ENCODE results near the gene ID1.
"Not testable (repeated sequence)": the region's sequence is repeated elsewhere in the genome, so short reads cannot be mapped to it uniquely, and the experiment has no call there.

ID1 gene

GRCh38 chr20:31615416-31615815, 10.3 kb downstream of the ID1 start:
- WGBS (ENCODE audit: extremely low coverage, insufficient coverage, low lambda C conversion rate) = no CpG with 5 or more reads among the region's 8 CpGs
- H3K79me2 ChIP-seq (ENCODE audit: control insufficient read depth, insufficient read depth, low read length) = no peaks in the 10 kb centered on the region
- H2BK120ac ChIP-seq (ENCODE audit: low read depth, low read length) = no peak overlapping the region
- no peak overlapping the region for H4K5ac ChIP-seq (ENCODE audit: low read length)
- H3K4ac ChIP-seq (ENCODE audit: low read depth, low read length) = no peak overlapping the region
- no peak overlapping the region for H2BK5ac ChIP-seq (ENCODE audit: low read length)
- H3K4me3 ChIP-seq (ENCODE audit: low read length) = no peak overlapping the region
- no peak overlapping the region for H3K4me2 ChIP-seq (ENCODE audit: low read length)
- H4K8ac ChIP-seq (ENCODE audit: low read depth, low read length) = no peak overlapping the region
- H2AK5ac ChIP-seq (ENCODE audit: low read length) = no peak overlapping the region
- H3K79me1 ChIP-seq (ENCODE audit: low read length) = no peaks in the 10 kb centered on the region
- DNase-seq = no peak
- no peak overlapping the region for H3K18ac ChIP-seq (ENCODE audit: low read length)
- H3K23ac ChIP-seq (ENCODE audit: low read length) = no peak overlapping the region
- no peaks in the 10 kb centered on the region for H3K27me3 ChIP-seq (ENCODE audit: insufficient read depth, low read length, poor library complexity)
- no peak overlapping the region for H2BK15ac ChIP-seq (replicated peaks; ENCODE audit: low read depth)
- no peaks in the 10 kb centered on the region for H3K36me3 ChIP-seq (ENCODE audit: control insufficient read depth, insufficient read depth, low read length)
- H3K27ac ChIP-seq (ENCODE audit: low read depth, low read length) = no peak overlapping the region
- no peak overlapping the region for H3K9ac ChIP-seq (ENCODE audit: low read length)
- H3K56ac ChIP-seq (ENCODE audit: low read length) = no peak overlapping the region
- peaks cover 5% of the 10 kb centered on the region for H3K4me1 ChIP-seq (ENCODE audit: control insufficient read depth, low read depth, low read length)

GRCh38 chr20:31617432-31618104, 12.5 kb downstream of the ID1 start:
- Histone ChIP-seq H3K4me2 (ENCODE audit: low read length) (no peak overlapping the region), H2AK5ac (ENCODE audit: low read length) (no peak overlapping the region), H3K23ac (ENCODE audit: low read length) (no peak overlapping the region), H3K4me3 (ENCODE audit: low read length) (no peak overlapping the region), H3K79me2 (ENCODE audit: control insufficient read depth, insufficient read depth, low read length) (no peaks in the 10 kb centered on the region), H4K8ac (ENCODE audit: low read depth, low read length) (no peak overlapping the region), H3K36me3 (ENCODE audit: control insufficient read depth, insufficient read depth, low read length) (no peaks in the 10 kb centered on the region), H3K27me3 (ENCODE audit: insufficient read depth, low read length, poor library complexity) (no peaks in the 10 kb centered on the region), H3K27ac (ENCODE audit: low read depth, low read length) (no peak overlapping the region), H4K5ac (ENCODE audit: low read length) (no peak overlapping the region), H3K56ac (ENCODE audit: low read length) (no peak overlapping the region), H2BK5ac (ENCODE audit: low read length) (no peak overlapping the region), H2BK15ac (replicated peaks; ENCODE audit: low read depth) (no peak overlapping the region), H3K4ac (ENCODE audit: low read depth, low read length) (no peak overlapping the region), H3K9ac (ENCODE audit: low read length) (no peak overlapping the region), H3K4me1 (ENCODE audit: control insufficient read depth, low read depth, low read length) (no peaks in the 10 kb centered on the region), H3K79me1 (ENCODE audit: low read length) (no peaks in the 10 kb centered on the region), H3K18ac (ENCODE audit: low read length) (no peak overlapping the region), H2BK120ac (ENCODE audit: low read depth, low read length) (no peak overlapping the region)
- WGBS (ENCODE audit: extremely low coverage, insufficient coverage, low lambda C conversion rate) = no CpG with 5 or more reads among the region's 6 CpGs
- no peak for DNase-seq

GRCh38 chr20:31620246-31620645, 15.2 kb downstream of the ID1 start:
- Histone ChIP-seq H2BK15ac (replicated peaks; ENCODE audit: low read depth) (no peak overlapping the region), H4K5ac (ENCODE audit: low read length) (no peak overlapping the region), H3K9ac (ENCODE audit: low read length) (no peak overlapping the region), H3K4me1 (ENCODE audit: control insufficient read depth, low read depth, low read length) (no peaks in the 10 kb centered on the region), H3K23ac (ENCODE audit: low read length) (no peak overlapping the region), H2AK5ac (ENCODE audit: low read length) (no peak overlapping the region), H3K27me3 (ENCODE audit: insufficient read depth, low read length, poor library complexity) (no peaks in the 10 kb centered on the region), H3K36me3 (ENCODE audit: control insufficient read depth, insufficient read depth, low read length) (no peaks in the 10 kb centered on the region), H3K56ac (ENCODE audit: low read length) (no peak overlapping the region), H3K79me2 (ENCODE audit: control insufficient read depth, insufficient read depth, low read length) (no peaks in the 10 kb centered on the region), H3K4me3 (ENCODE audit: low read length) (no peak overlapping the region), H2BK120ac (ENCODE audit: low read depth, low read length) (no peak overlapping the region), H3K79me1 (ENCODE audit: low read length) (no peaks in the 10 kb centered on the region), H3K18ac (ENCODE audit: low read length) (no peak overlapping the region), H3K4me2 (ENCODE audit: low read length) (no peak overlapping the region), H2BK5ac (ENCODE audit: low read length) (no peak overlapping the region), H3K27ac (ENCODE audit: low read depth, low read length) (no peak overlapping the region), H3K4ac (ENCODE audit: low read depth, low read length) (no peak overlapping the region), H4K8ac (ENCODE audit: low read depth, low read length) (no peak overlapping the region)
- no CpG with 5 or more reads among the region's 3 CpGs for WGBS (ENCODE audit: extremely low coverage, insufficient coverage, low lambda C conversion rate)
- DNase-seq = no peak

DNA sequence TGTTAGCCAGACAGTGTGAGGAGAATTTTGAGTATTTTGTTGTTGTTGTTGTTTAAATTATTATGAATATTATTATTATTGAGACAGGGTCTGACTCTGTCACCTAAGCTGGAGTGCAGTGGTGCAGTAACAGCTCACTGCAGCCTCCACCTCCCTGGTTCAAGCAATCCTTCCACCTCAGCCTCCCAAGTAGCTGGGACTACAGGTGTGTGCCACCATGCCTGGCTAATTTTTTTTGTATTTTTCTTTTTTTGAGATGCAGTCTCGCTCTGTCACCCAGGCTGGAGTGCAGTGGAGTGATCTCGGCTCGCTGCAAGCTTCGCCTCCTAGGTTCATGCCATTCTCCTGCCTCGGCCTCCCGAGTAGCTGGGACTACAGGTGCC, 18.0 kb downstream of the ID1 start:
- DNase-seq; H2BK5ac ChIP-seq (ENCODE audit: low read length): not testable (repeated sequence)
- WGBS (ENCODE audit: extremely low coverage, insufficient coverage, low lambda C conversion rate) = no CpG with 5 or more reads among the region's 6 CpGs

DNA sequence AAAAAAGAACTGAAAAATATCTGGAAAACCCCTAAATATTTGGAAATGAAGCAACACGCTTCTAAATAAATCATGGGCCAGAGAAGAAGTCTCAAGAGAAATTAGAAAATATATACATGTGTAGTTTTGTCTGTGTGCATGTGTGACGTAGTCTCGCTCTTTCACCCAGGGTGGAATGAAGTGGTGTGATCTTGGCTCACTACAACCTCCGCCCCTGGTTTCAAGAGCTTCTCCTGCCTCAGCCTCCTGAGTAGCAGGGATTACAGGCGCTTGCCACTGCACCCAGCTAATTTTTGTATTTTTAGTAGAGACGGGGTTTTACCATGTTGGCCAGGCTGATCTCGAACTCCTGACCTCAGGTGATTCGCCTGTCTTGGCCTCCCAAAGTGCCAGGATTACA, 21.4 kb downstream of the ID1 start:
- no CpG with 5 or more reads among the region's 8 CpGs for WGBS (ENCODE audit: extremely low coverage, insufficient coverage, low lambda C conversion rate)

More for the DNA sequence above, 18.0 kb downstream of the ID1 start:
- H3K79me1 ChIP-seq (ENCODE audit: low read length); H3K27me3 ChIP-seq (ENCODE audit: insufficient read depth, low read length, poor library complexity); H3K9ac ChIP-seq (ENCODE audit: low read length); H3K4me2 ChIP-seq (ENCODE audit: low read length); H2AK5ac ChIP-seq (ENCODE audit: low read length); H3K27ac ChIP-seq (ENCODE audit: low read depth, low read length); H3K4ac ChIP-seq (ENCODE audit: low read depth, low read length); H3K36me3 ChIP-seq (ENCODE audit: control insufficient read depth, insufficient read depth, low read length); H4K8ac ChIP-seq (ENCODE audit: low read depth, low read length); H3K79me2 ChIP-seq (ENCODE audit: control insufficient read depth, insufficient read depth, low read length); H3K4me3 ChIP-seq (ENCODE audit: low read length); H3K18ac ChIP-seq (ENCODE audit: low read length); H4K5ac ChIP-seq (ENCODE audit: low read length); H2BK120ac ChIP-seq (ENCODE audit: low read depth, low read length); H3K4me1 ChIP-seq (ENCODE audit: control insufficient read depth, low read depth, low read length); H3K23ac ChIP-seq (ENCODE audit: low read length); H3K56ac ChIP-seq (ENCODE audit: low read length); H2BK15ac ChIP-seq (replicated peaks; ENCODE audit: low read depth): not testable (repeated sequence)

GRCh38 chr20:31628057-31628456, 23.0 kb downstream of the ID1 start:
- H3K27ac ChIP-seq (ENCODE audit: low read depth, low read length); H2BK120ac ChIP-seq (ENCODE audit: low read depth, low read length); H4K5ac ChIP-seq (ENCODE audit: low read length); H2BK5ac ChIP-seq (ENCODE audit: low read length); H3K4me1 ChIP-seq (ENCODE audit: control insufficient read depth, low read depth, low read length); H3K79me1 ChIP-seq (ENCODE audit: low read length); H3K4me3 ChIP-seq (ENCODE audit: low read length); H3K23ac ChIP-seq (ENCODE audit: low read length); H3K36me3 ChIP-seq (ENCODE audit: control insufficient read depth, insufficient read depth, low read length); H2BK15ac ChIP-seq (replicated peaks; ENCODE audit: low read depth); H3K27me3 ChIP-seq (ENCODE audit: insufficient read depth, low read length, poor library complexity); H4K8ac ChIP-seq (ENCODE audit: low read depth, low read length); DNase-seq; H3K4me2 ChIP-seq (ENCODE audit: low read length); H2AK5ac ChIP-seq (ENCODE audit: low read length); H3K79me2 ChIP-seq (ENCODE audit: control insufficient read depth, insufficient read depth, low read length); H3K4ac ChIP-seq (ENCODE audit: low read depth, low read length); H3K18ac ChIP-seq (ENCODE audit: low read length); H3K9ac ChIP-seq (ENCODE audit: low read length); H3K56ac ChIP-seq (ENCODE audit: low read length): not testable (repeated sequence)
- no CpG with 5 or more reads among the region's 2 CpGs for WGBS (ENCODE audit: extremely low coverage, insufficient coverage, low lambda C conversion rate)

More for the DNA sequence above, 21.4 kb downstream of the ID1 start:
- H2BK5ac ChIP-seq (ENCODE audit: low read length); H3K27ac ChIP-seq (ENCODE audit: low read depth, low read length); H3K4ac ChIP-seq (ENCODE audit: low read depth, low read length); DNase-seq; H2AK5ac ChIP-seq (ENCODE audit: low read length); H3K4me1 ChIP-seq (ENCODE audit: control insufficient read depth, low read depth, low read length); H3K23ac ChIP-seq (ENCODE audit: low read length); H2BK15ac ChIP-seq (replicated peaks; ENCODE audit: low read depth); H3K56ac ChIP-seq (ENCODE audit: low read length); H2BK120ac ChIP-seq (ENCODE audit: low read depth, low read length); H3K9ac ChIP-seq (ENCODE audit: low read length); H3K36me3 ChIP-seq (ENCODE audit: control insufficient read depth, insufficient read depth, low read length); H3K18ac ChIP-seq (ENCODE audit: low read length); H3K79me1 ChIP-seq (ENCODE audit: low read length); H4K8ac ChIP-seq (ENCODE audit: low read depth, low read length); H3K79me2 ChIP-seq (ENCODE audit: control insufficient read depth, insufficient read depth, low read length); H3K27me3 ChIP-seq (ENCODE audit: insufficient read depth, low read length, poor library complexity); H3K4me3 ChIP-seq (ENCODE audit: low read length); H3K4me2 ChIP-seq (ENCODE audit: low read length); H4K5ac ChIP-seq (ENCODE audit: low read length): not testable (repeated sequence)

Measured in mesendoderm (in vitro differentiated cells).